ENCODE results near the gene PAK4. TPM values are rescaled to one million over a fixed set of nuclear protein-coding genes. Genes with fewer than 3 reads are reported as not detected.
A peak's percentile ranks its signal among the peaks of the same experiment; 100 is the strongest.
"Not testable (repeated sequence)": the region's sequence is repeated elsewhere in the genome, so short reads cannot be mapped to it uniquely, and the experiment has no call there.

The PAK4 gene
- polyA plus RNA-seq, 1 donor from 2014 or later: 3.7 TPM

DNA sequence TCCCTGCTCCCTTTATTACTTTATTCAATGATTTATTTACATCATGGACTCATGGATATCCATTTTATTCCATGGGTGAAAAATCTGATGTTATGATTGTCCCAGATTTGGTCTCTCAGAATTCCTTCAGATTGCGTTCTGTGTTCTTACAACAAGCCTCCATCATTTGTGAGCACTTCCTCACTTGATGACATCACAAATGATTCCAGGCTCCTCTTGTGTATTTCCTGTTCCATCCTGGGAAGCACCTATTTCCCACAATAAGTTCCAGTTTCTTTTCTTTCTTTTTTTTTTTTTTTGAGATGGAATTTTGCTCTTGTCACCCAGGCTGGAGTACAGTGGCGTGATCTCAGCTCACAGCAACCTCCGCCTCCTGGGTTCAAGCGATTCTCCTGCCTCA lies 34.7 kb upstream of the PAK4 start:
- Mint-ChIP-seq H3K4me3 (no peak overlapping the region), H3K4me1 (no peaks in the 10 kb centered on the region), H3K36me3 (no peaks in the 10 kb centered on the region), H3K9me3 (peaks cover 0 to 4% (median 0%) of the 10 kb centered on the region in 3 donors), H3K27me3 (peaks cover 25% of the 10 kb centered on the region), H3K27ac (no peak overlapping the region)

DNA sequence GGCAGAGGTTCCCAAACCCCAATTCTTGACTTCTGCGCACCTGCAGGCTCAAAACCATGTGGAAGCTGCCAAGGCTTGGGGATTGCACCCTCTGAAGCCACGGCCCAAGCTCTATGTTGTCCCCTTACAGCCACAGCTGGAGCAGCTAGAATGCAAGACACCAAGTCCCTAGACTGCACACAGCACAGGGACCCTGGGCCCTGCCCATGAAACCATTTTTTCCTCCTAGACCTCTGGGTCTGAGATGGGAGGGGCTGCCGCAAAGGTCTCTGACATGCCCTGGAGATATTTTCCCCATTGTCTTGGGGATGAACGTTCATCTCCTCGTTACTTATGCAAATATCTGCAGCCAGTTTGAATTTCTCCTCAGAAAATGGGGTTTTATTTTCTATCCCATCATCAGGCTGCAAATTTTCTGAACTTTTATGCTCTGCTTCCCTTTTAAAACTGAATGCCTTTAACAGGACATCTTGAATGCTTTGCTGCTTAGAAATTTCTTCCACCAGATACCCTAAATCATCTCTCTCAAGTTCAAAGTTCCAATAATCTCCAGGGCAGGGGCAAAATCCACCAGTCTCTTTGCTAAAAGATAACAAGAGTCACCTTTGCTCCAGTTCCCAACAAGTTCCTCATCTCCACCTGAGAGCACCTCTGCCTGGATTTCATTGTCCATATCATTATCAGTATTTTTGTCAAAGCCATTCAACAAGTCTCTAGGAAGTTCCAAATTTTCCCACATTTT lies 29.6 kb upstream of the PAK4 start:
- not testable (repeated sequence) for H3K36me3 Mint-ChIP-seq, H3K9me3 Mint-ChIP-seq, H3K4me3 Mint-ChIP-seq, H3K27ac Mint-ChIP-seq, H3K4me1 Mint-ChIP-seq
- peaks cover 40% of the 10 kb centered on the region for H3K27me3 Mint-ChIP-seq

DNA sequence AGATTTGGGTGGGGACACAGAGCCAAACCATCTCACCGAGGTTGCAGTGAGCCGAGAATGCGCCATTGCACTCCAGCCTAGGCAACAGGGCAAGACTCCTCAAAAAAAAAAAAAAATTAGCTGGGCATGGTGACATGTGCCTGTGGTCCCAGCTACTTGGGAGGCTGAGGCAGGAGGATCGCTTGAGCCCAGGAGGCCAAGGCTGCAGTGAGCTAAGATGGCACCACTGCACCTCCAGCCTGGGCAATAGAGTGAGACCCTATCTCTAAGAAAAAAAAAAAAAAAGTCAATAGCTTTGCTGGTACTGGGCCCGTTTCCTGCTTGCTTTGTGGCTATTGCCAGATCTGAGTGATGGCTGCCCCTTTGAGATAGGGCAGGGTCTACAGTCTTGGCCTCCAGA lies 28.3 kb upstream of the PAK4 start:
- no peaks in the 10 kb centered on the region for H3K36me3 Mint-ChIP-seq
- no peak overlapping the region for H3K4me3 Mint-ChIP-seq
- H3K9me3 Mint-ChIP-seq: peaks cover 0 to 1% (median 0%) of the 10 kb centered on the region in 3 donors
- H3K27ac Mint-ChIP-seq: no peak overlapping the region
- peaks cover 40% of the 10 kb centered on the region for H3K27me3 Mint-ChIP-seq
- no peaks in the 10 kb centered on the region for H3K4me1 Mint-ChIP-seq

DNA sequence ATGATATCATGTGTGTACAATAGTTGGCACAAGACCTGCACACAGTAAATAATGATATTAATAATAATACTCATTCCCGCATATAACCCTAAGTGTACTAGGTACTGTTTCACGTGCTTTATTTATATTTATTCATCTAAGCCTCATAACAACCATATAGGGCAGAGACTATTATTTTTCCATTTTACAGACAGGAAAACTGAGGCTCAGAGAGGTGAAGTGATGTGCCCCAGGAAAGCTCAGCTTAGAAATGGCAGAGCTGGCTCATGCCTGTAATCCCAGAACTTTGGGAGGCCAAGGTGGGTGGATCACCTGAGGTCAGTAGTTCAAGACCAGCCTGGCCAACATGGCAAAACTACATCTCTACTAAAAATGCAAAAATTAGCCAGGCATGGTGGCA lies 27.9 kb upstream of the PAK4 start:
- H3K27me3 Mint-ChIP-seq: peaks cover 40% of the 10 kb centered on the region
- H3K4me3 Mint-ChIP-seq: no peak overlapping the region
- no peaks in the 10 kb centered on the region for H3K36me3 Mint-ChIP-seq
- peaks cover 0 to 2% (median 0%) of the 10 kb centered on the region in 3 donors for H3K4me1 Mint-ChIP-seq
- H3K27ac Mint-ChIP-seq: no peak overlapping the region
- H3K9me3 Mint-ChIP-seq: no peaks in the 10 kb centered on the region

DNA sequence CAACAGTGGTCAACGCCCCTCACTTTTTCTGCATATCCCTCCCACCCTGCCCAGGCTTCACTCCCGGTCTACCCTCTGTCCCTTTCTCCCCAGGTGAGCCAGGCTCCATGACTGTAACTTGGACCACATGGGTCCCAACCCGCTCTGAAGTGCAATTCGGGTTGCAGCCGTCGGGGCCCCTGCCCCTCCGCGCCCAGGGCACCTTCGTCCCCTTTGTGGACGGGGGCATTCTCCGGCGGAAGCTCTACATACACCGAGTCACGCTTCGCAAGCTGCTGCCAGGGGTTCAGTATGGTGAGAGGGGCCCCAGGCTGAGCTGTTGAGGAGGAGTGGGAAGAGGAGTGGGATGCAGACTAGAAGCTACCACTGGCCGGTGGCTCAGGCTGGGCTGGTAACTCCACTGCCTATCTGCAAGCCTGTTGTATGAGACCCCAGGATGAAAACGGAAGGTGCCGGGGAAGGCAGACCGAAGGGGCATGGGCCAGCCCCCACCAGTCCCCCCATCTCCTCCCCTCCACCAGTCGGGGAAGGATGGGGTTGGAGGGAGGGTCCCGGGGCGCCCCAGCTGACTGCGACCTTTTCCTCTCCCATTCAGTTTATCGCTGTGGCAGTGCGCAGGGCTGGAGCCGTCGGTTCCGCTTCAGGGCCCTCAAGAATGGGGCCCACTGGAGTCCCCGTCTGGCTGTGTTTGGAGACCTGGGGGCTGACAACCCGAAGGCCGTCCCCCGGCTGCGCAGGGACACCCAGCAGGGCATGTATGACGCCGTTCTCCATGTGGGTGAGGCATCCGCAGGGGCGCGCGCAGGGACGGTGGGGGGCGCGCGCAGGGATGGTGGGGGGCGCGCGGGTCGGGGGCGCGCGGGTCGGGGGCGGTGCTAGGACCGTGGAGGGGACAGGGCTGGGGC lies 27.0 kb upstream of the PAK4 start:
- H3K4me1 Mint-ChIP-seq: peaks cover 0 to 2% (median 0%) of the 10 kb centered on the region in 3 donors
- H3K27ac Mint-ChIP-seq: no peak overlapping the region
- no peaks in the 10 kb centered on the region for H3K9me3 Mint-ChIP-seq
- H3K4me3 Mint-ChIP-seq: no peak overlapping the region
- H3K36me3 Mint-ChIP-seq: no peaks in the 10 kb centered on the region
- peaks cover 33% of the 10 kb centered on the region for H3K27me3 Mint-ChIP-seq

DNA sequence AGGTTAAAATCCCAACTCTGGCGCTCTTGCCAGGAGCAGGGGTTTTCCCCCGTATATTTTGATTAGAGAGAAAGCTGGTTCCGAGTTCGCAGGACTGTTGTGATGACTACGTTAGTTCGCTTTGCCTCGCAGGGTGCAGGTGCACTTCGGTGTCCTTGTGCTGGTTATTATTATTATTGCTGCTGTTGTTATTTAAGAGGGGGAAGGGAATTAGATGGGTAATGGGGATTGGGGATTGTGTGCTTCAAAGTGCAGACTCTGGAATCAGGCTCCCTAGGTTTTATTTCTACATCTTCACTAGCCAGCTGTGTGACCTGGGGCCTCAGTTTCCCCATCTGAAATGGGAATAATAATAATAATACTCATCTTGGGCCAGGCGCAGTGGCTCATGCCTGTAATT lies 26.2 kb upstream of the PAK4 start:
- Mint-ChIP-seq H3K4me1 (peaks cover 0 to 2% (median 0%) of the 10 kb centered on the region in 3 donors), H3K9me3 (no peaks in the 10 kb centered on the region), H3K27ac (peak overlapping the region in 1 of 3 donors; percentile 47), H3K27me3 (peaks cover 29% of the 10 kb centered on the region), H3K36me3 (no peaks in the 10 kb centered on the region), H3K4me3 (peak overlapping the region in 1 of 4 donors; percentile 71)

DNA sequence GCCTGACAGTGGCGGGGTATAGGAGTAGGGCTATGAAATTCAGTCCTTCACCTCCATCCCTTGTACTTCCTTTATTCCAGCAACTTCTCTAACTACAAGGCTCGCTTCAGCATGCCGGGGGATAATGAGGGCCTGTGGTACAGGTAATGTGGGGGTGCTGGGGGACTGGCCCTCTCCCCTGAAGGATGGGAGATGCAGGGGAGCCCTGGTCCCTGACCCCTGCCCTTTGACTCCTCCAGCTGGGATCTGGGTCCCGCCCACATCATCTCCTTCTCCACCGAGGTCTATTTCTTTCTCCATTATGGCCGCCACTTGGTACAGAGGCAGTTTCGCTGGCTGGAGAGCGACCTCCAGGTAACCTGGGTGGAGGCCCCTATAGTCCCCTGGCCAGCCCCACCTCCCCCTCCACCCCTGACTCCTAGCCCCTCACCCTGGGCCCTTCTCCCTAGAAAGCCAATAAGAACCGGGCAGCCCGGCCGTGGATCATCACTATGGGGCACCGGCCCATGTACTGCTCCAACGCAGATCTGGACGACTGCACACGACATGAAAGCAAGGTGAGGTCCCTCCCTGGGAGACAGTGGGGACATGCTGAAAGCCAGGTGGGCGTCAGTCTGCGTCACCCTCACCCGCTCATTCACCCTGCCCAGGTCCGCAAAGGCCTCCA lies 25.0 kb upstream of the PAK4 start:
- H3K27ac Mint-ChIP-seq: no peak overlapping the region
- peaks cover 22% of the 10 kb centered on the region for H3K27me3 Mint-ChIP-seq
- peaks cover 0 to 2% (median 0%) of the 10 kb centered on the region in 3 donors for H3K4me1 Mint-ChIP-seq

DNA sequence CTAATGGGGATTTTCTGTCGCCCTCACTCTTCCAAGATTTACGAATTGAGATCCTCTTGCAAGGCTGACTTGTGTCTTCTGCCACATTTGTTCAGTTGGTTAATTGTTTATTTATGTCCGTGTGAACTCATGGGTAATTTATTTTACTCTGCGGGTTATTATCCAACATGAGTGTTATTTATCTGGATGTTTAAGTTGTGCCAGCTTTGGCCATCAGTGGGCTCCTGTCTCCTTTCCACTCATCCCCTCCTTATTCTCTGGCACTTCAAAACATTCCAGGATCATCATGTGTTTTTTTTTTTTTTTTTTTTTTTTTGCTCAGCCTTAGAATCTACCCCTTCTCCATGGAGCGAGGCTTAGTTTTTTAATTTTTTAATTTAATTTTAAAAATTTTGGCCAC lies 22.4 kb upstream of the PAK4 start:
- peaks cover 0 to 2% (median 0%) of the 10 kb centered on the region in 3 donors for H3K4me1 Mint-ChIP-seq

More for the DNA sequence above, 25.0 kb upstream of the PAK4 start:
- Mint-ChIP-seq H3K4me3 (no peak overlapping the region), H3K9me3 (no peaks in the 10 kb centered on the region), H3K36me3 (no peaks in the 10 kb centered on the region)

DNA sequence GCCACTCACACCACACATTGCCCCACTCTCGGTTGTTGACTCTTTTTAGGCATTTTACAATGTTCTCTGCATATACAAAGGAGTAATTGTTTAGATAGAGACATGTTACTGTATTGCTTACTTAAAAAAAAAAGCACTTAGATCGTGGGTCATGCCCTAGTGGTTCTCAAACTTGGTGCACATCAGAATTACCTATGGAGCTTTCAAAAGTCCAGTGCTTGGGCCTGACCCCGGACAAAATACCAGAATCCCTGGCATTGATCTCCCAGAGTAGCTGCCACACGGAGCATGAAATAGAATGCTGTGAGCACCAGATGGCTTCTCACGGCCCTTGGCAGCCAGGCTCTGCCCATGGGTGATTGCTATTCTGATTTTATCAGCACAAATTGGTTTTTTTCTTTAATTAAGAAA lies 21.4 kb upstream of the PAK4 start:
- Mint-ChIP-seq H3K9me3 (no peaks in the 10 kb centered on the region), H3K4me1 (peaks cover 0 to 2% (median 0%) of the 10 kb centered on the region in 3 donors), H3K4me3 (no peak overlapping the region), H3K27ac (peak overlapping the region in 1 of 3 donors; percentile 45), H3K36me3 (no peaks in the 10 kb centered on the region), H3K27me3 (peaks cover 8% of the 10 kb centered on the region)

More for the DNA sequence above, 22.4 kb upstream of the PAK4 start:
- H3K4me3 Mint-ChIP-seq: no peak overlapping the region
- H3K36me3 Mint-ChIP-seq: no peaks in the 10 kb centered on the region
- H3K27me3 Mint-ChIP-seq: peaks cover 15% of the 10 kb centered on the region
- H3K9me3 Mint-ChIP-seq: no peaks in the 10 kb centered on the region
- H3K27ac Mint-ChIP-seq: no peak overlapping the region

DNA sequence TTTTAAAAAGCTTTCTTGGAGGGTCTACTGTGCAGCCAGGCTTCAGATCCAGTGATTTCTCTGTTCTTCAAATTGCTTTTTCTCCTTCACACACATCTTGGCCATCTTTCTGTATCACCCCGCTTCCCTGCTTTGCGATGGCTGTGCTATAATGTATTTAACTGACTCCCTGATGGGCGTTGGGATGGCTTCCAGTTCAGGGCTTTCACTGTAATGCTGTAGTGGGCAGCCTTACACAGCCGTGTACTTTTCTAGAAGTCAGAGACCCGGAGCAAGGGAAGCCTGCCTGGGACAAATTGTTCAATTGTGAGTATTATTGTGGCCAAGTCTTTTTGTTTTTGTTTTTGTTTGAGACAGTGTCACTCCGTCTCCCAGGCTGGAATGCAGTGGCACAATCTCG lies 19.4 kb upstream of the PAK4 start:
- peaks cover 5% of the 10 kb centered on the region for H3K27me3 Mint-ChIP-seq
- peaks cover 0 to 2% (median 0%) of the 10 kb centered on the region in 3 donors for H3K4me1 Mint-ChIP-seq
- no peak overlapping the region for H3K27ac Mint-ChIP-seq
- no peak overlapping the region for H3K4me3 Mint-ChIP-seq
- H3K36me3 Mint-ChIP-seq: peaks cover 1% of the 10 kb centered on the region
- no peaks in the 10 kb centered on the region for H3K9me3 Mint-ChIP-seq

DNA sequence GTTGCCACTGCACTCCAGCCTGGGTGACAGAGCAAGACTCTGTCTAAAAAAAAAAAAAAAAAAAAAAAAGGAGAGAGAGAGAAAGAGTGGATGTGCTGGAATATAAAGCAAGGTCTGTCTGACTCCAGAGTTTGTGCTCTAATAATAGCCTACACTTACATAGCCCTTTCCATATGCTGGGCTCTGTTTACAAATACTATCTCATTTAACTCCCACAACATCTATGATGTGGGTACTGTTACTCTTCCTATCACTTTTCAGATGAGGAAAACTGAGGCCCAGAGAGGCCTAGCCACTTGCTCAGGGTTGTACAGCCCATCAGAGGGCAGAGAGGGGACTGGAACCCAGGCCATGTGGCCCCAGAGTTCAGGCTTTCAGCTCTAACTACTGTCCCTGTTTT lies 15.9 kb upstream of the PAK4 start:
- H3K27ac Mint-ChIP-seq: no peak overlapping the region
- H3K4me1 Mint-ChIP-seq: no peaks in the 10 kb centered on the region
- H3K4me3 Mint-ChIP-seq: no peak overlapping the region
- H3K27me3 Mint-ChIP-seq: peaks cover 9% of the 10 kb centered on the region
- peaks cover 1% of the 10 kb centered on the region for H3K36me3 Mint-ChIP-seq
- no peaks in the 10 kb centered on the region for H3K9me3 Mint-ChIP-seq

DNA sequence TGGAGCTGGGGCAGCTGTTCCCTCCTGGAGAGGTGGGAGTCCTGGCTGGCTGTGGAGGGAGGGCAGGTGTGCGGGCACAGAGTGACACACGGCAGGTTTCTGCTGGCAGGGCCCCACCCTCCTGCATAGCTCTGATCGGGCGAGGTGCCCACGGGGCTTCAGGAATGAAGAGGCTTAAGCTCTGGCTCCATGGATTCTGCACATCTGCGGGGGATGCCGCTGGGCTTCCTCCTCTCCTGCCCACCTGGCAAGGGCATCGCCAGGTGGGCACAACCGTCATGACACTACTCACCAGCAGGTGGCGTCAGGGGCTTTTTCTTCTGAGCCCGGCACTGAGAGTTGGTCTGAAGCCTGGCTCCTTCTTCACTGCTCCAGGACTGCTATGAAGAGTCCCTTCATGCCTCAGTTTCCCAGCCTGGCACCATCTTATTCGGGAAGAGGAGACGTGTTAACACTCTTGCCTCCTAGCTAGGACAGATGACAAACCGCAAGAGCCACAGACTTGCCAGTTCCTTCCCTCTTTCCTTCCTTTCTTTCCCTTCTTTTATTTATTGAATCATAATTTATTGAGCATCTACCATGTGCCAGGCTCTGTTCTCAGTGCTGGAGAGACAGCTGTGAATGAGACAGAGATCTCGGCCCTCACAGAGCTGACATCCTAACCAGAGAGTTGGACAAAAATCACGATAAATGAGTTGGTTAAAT lies 15.2 kb upstream of the PAK4 start:
- Mint-ChIP-seq H3K27me3 (peaks cover 9% of the 10 kb centered on the region), H3K4me1 (no peaks in the 10 kb centered on the region), H3K36me3 (peaks cover 1% of the 10 kb centered on the region), H3K27ac (no peak overlapping the region), H3K9me3 (no peaks in the 10 kb centered on the region), H3K4me3 (no peak overlapping the region)

DNA sequence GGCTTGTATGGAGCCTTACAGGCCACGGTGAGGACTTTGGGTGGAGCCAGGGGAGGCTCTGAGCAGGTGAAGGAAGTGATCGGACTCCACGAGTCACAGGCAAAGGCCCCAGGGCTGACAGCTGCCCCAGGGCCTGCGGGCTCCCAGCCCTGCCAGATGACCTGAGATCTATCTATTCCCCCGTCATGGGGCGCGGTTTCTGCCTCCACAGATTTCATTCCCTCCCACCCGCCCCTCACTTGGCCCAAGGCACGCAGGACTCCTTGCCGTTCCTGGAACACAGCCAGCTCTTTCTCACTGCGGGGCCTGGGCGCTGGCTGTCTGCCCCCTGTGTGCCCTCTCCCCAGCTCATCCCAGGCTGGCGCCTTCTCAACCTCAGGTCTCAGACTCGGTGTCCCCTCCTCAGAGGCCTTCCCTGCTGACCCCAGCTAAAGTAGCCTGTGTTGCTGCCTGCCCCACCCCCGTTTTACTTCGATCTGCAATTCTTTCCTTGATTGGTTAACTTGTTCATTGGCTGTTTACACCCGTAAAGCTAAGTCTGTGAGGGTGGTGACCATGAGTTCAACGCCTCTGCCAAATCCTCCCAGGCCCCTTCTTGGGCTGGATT lies 13.9 kb upstream of the PAK4 start:
- Mint-ChIP-seq H3K4me3 (no peak overlapping the region), H3K27me3 (peaks cover 10% of the 10 kb centered on the region), H3K36me3 (peaks cover 1% of the 10 kb centered on the region), H3K9me3 (no peaks in the 10 kb centered on the region), H3K4me1 (no peaks in the 10 kb centered on the region), H3K27ac (peak overlapping the region in 1 of 3 donors; percentile 67)

DNA sequence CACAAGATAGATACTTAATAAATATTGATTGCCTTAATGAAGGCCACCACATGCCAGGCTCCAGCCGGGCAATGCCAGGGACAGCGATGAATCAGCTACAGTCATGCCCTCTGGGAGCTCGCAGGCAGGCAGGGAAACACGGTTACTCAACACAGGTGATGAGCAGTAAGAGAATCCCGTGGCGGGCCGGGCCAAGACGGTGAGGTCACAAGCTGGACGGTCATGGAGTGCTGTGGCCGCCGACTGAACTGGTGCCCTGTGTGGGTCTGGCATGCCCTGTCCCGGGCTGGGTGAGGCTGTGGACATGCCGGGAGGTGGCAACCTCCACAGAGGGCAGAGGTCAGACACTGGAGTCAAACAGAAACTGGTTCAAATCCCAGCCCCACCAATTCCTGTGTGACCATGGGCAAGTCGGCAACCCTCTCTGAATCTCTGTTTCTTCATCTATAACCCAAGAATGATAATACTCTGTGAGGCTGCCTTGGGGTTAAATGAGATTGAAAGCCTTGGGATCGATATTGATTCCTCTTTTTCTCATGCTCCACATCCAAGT lies 13.2 kb upstream of the PAK4 start:
- peaks cover 10% of the 10 kb centered on the region for H3K27me3 Mint-ChIP-seq
- H3K27ac Mint-ChIP-seq: peak overlapping the region in 1 of 3 donors; percentile 67
- H3K4me3 Mint-ChIP-seq: no peak overlapping the region
- no peaks in the 10 kb centered on the region for H3K9me3 Mint-ChIP-seq
- H3K36me3 Mint-ChIP-seq: peaks cover 1% of the 10 kb centered on the region
- no peaks in the 10 kb centered on the region for H3K4me1 Mint-ChIP-seq
